Lower leg skin (tissue), 4 donors: Measurements from ENCODE around the gene SLC27A6. TPM values are rescaled to one million over a fixed set of nuclear protein-coding genes. Genes with fewer than 3 reads are reported as not detected.
"Not testable (repeated sequence)": the region's sequence is repeated elsewhere in the genome, so short reads cannot be mapped to it uniquely, and the experiment has no call there.

Source experiments
- DNase-seq, 2 donors: peaks; one replicate each; pipeline ENCODE4 v3.0.0-alpha.2; 2019; ENCODE audit warnings: low spot score in 2 of 2
- H3K4me3 ChIP-seq: fragments of 200-600 bp; sonication (generic); 2 replicates; pipeline ENCODE4 v1.5.1; 2017; ENCODE audit warnings: mild to moderate bottlenecking, low read depth; ENCODE audit not compliant: poor library complexity, severe bottlenecking
- CTCF ChIP-seq, 3 donors: fragments of 450-650 bp; IDR thresholded peaks; one replicate each; pipeline ENCODE4 v1.5.1; 2016; ENCODE audit warnings: antibody characterized with exemption in 3 of 3, mild to moderate bottlenecking in 3 of 3, moderate library complexity in 2 of 3
- POLR2A ChIP-seq, 2 donors: fragments of 450-650 bp; IDR thresholded peaks; one replicate each; pipeline ENCODE4 v1.6.1; 2016 to 2017; ENCODE audit warnings: antibody characterized with exemption in 2 of 2, mild to moderate bottlenecking in 1 of 2, moderate library complexity in 1 of 2
- WGBS, 2 donors: methylation state at CpG; one replicate each; pipeline ENCODE4 v1.1.5; 2018; 5-methylcytosine and 5-hydroxymethylcytosine counted together
- intact Hi-C: fragments of 100-400 bp; cut with DNase I; formaldehyde crosslinking; loops from one replicate; pipeline ENCODE4 v1.15.0; 2023; ENCODE audit warnings: low total_unique reads
- total RNA-seq, 4 donors: library from RNA; depleted of rRNA; stranded (reverse); fragments of >200 nt; gene quantifications; one replicate each; pipeline ENCODE4 v1.1.0, GENCODE V29; 2016

Gene SLC27A6
- total RNA-seq, 4 donors from 2014 or later: 0.38 to 2.5 (median 0.65) TPM

GRCh38 chr5:129027260-129027659 is 62.0 kb downstream of the SLC27A6 start:
- intact Hi-C loops: loop anchor here (2.0 kb wide), 1 partner anchor 48 kb away; no protein-coding TSS in a partner anchor
- WGBS, 2 donors: 84 to 89% methylated on average over 1 of the region's 1 CpG

GRCh38 chr5:129031886-129032683 is 66.8 kb downstream of the SLC27A6 start:
- intact Hi-C loops: no loop called here
- no peak overlapping the region for H3K4me3 ChIP-seq
- no peak for TF ChIP-seq POLR2A (IDR thresholded peaks at IDR 0.05)
- no peak for TF ChIP-seq CTCF (IDR thresholded peaks at IDR 0.05)
- DNase-seq: no peak

More at GRCh38 chr5:129027260-129027659, 62.0 kb downstream of the SLC27A6 start:
- DNase-seq: no peak
- TF ChIP-seq POLR2A (IDR thresholded peaks at IDR 0.05): no peak
- H3K4me3 ChIP-seq: no peak overlapping the region

- 92 to 94% methylated on average over 3 of the region's 3 CpGs for WGBS, 2 donors
- intact Hi-C loops, H3K4me3 ChIP-seq: not testable (repeated sequence)
Observed at GRCh38 chr5:129036257-129036656, 71.0 kb downstream of the SLC27A6 start.

GRCh38 chr5:129041196-129041881 is 76.1 kb downstream of the SLC27A6 start:
- DNase-seq: no peak
- WGBS, 2 donors: 43 to 51% methylated on average over 4 of the region's 4 CpGs
- intact Hi-C loops: no loop called here
- TF ChIP-seq CTCF (IDR thresholded peaks at IDR 0.05) (no peak), POLR2A (IDR thresholded peaks at IDR 0.05) (no peak)
- H3K4me3 ChIP-seq: no peak overlapping the region

More at GRCh38 chr5:129036257-129036656, 71.0 kb downstream of the SLC27A6 start:
- DNase-seq: not testable (repeated sequence)

GRCh38 chr5:129042306-129042705 is 77.0 kb downstream of the SLC27A6 start:
- intact Hi-C loops: no loop called here
- no peak for TF ChIP-seq CTCF (IDR thresholded peaks at IDR 0.05)
- TF ChIP-seq POLR2A (IDR thresholded peaks at IDR 0.05): no peak
- no peak overlapping the region for H3K4me3 ChIP-seq
- WGBS, 2 donors: 88 to 92% methylated on average over 4 of the region's 4 CpGs
- no peak for DNase-seq

GRCh38 chr5:129043894-129044293 is 78.6 kb downstream of the SLC27A6 start:
- WGBS, 2 donors: 12 to 61% methylated on average over 1 of the region's 1 CpG
- intact Hi-C loops: no loop called here
- DNase-seq: no peak
- no peak overlapping the region for H3K4me3 ChIP-seq
- TF ChIP-seq POLR2A (IDR thresholded peaks at IDR 0.05) (no peak), CTCF (IDR thresholded peaks at IDR 0.05) (no peak)
